Peyer's patch (tissue), 4 donors: ENCODE measurements around the gene GULP1. TPM values are rescaled to one million over a fixed set of nuclear protein-coding genes. Genes with fewer than 3 reads are reported as not detected.

Experiments used
- DNase-seq, 3 donors: peaks; one replicate each; pipeline ENCODE4 v3.0.0-alpha.2; 2017 to 2019
- H3K27ac ChIP-seq, 4 donors: fragments of 200-600 bp; sonication (generic); one replicate each; pipeline ENCODE4 v1.5.1; 2016 to 2019
- H3K27me3 ChIP-seq, 2 donors: fragments of 200-600 bp; sonication (generic); one replicate each; pipeline ENCODE4 v1.5.1; 2019
- H3K36me3 ChIP-seq, 3 donors: fragments of 200-600 bp; sonication (generic); one replicate each; pipeline ENCODE4 v1.5.1; 2016 to 2019
- H3K4me1 ChIP-seq, 4 donors: fragments of 200-600 bp; sonication (generic); one replicate each; pipeline ENCODE4 v1.5.1; 2016 to 2019
- H3K4me3 ChIP-seq, 4 donors: fragments of 200-600 bp; sonication (generic); 1 replicate in 3 of 4; 2 replicates in 1 of 4; pipeline ENCODE4 v1.5.1; 2016 to 2019; ENCODE audit warnings: mild to moderate bottlenecking in 1 of 4
- H3K9me3 ChIP-seq, 4 donors: fragments of 200-600 bp; sonication (generic); one replicate each; pipeline ENCODE4 v1.5.1; 2016 to 2019; ENCODE audit warnings: mild to moderate bottlenecking in 1 of 4
- POLR2A ChIP-seq, 2 donors: fragments of 450-650 bp; IDR thresholded peaks; one replicate each; pipeline ENCODE4 v1.5.1; 2017; ENCODE audit warnings: antibody characterized with exemption in 2 of 2, mild to moderate bottlenecking in 2 of 2, moderate library complexity in 2 of 2
- total RNA-seq, 4 donors: library from RNA; depleted of rRNA; stranded (reverse); fragments of >200 nt; gene quantifications; one replicate each; pipeline ENCODE4 v1.1.0, GENCODE V29; 2016
- TF ChIP-seq, protein P1 (sequence below), 6 experiments: fragments of 450-650 bp in 4 of 6; fragments of 200-600 bp in 2 of 6; sonication (generic) in 1 of 6; IDR thresholded peaks; one replicate each; pipeline ENCODE4 v1.5.1; 2017 to 2019; ENCODE audit warnings: antibody characterized with exemption in 6 of 6, mild to moderate bottlenecking in 3 of 6, moderate library complexity in 1 of 6

The GULP1 gene
- total RNA-seq, 4 donors from 2014 or later: 18.8 to 101 (median 29.3) TPM

DNA sequence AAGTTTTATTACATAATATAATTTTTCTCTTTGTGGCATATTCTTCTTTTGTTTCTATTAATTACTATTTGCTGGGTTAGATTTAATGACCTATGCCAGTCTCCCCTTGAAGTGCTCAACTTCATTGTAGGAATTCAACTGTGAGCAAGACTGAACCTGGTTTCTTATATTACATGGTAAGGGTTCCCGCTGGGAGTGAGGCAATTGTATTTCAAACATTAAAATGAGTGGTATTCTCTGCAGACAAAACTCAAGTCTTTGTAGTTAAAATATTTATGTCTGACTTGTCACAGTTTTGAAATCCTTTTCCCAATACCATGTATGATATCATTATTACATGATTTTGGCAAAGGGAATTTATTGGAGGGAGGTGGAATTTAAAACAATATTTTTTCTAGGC, 278.7 kb downstream of the GULP1 start:
- Histone ChIP-seq H3K27me3 (no peaks in the 10 kb centered on the region), H3K27ac (no peak overlapping the region), H3K9me3 (no peaks in the 10 kb centered on the region), H3K36me3 (no peaks in the 10 kb centered on the region), H3K4me3 (no peak overlapping the region), H3K4me1 (no peaks in the 10 kb centered on the region)
- DNase-seq: no peak
- TF ChIP-seq, protein P1, sequence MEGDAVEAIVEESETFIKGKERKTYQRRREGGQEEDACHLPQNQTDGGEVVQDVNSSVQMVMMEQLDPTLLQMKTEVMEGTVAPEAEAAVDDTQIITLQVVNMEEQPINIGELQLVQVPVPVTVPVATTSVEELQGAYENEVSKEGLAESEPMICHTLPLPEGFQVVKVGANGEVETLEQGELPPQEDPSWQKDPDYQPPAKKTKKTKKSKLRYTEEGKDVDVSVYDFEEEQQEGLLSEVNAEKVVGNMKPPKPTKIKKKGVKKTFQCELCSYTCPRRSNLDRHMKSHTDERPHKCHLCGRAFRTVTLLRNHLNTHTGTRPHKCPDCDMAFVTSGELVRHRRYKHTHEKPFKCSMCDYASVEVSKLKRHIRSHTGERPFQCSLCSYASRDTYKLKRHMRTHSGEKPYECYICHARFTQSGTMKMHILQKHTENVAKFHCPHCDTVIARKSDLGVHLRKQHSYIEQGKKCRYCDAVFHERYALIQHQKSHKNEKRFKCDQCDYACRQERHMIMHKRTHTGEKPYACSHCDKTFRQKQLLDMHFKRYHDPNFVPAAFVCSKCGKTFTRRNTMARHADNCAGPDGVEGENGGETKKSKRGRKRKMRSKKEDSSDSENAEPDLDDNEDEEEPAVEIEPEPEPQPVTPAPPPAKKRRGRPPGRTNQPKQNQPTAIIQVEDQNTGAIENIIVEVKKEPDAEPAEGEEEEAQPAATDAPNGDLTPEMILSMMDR (IDR thresholded peaks at IDR 0.05): no peak
- TF ChIP-seq POLR2A (IDR thresholded peaks at IDR 0.05): no peak

DNA sequence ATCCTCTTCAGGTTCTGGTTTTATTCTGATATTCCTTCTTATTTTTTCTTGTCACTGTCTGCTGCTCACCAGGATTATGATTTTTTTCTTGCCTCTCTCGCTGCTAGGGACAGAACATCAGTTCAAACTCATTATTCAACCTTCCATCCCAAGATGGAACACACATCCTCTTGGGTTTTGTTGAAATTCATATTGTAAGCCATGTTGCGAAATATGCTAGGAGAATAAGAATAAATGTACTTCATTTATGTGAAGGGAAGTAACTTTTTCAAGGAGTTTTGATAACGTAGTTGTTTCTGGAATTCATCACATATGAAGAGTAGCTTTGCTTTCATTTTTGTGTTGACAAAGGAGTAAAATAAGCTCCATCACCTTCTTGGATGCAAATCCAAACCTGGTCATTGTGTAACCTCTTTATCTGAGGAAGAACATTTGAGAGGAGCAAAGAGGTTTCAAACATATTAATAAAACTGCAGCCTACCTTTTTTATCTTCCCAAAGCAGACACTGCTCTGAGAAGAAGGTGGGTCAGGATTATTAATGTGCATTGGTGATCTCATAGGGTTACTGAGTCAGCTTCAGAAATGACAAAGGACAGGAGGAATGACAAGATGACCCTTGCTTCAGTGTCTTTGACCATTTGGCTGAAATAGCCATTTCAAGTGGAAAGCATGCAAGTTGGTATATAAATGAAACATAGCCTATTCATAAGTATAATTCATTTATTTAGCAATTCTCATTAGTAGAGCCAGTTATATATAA, 280.0 kb downstream of the GULP1 start:
- Histone ChIP-seq H3K4me1 (no peaks in the 10 kb centered on the region), H3K27ac (no peak overlapping the region), H3K27me3 (no peaks in the 10 kb centered on the region), H3K4me3 (no peak overlapping the region), H3K9me3 (no peaks in the 10 kb centered on the region), H3K36me3 (no peaks in the 10 kb centered on the region)
- no peak for DNase-seq
- TF ChIP-seq, protein P1 (IDR thresholded peaks at IDR 0.05): no peak
- TF ChIP-seq POLR2A (IDR thresholded peaks at IDR 0.05): no peak

DNA sequence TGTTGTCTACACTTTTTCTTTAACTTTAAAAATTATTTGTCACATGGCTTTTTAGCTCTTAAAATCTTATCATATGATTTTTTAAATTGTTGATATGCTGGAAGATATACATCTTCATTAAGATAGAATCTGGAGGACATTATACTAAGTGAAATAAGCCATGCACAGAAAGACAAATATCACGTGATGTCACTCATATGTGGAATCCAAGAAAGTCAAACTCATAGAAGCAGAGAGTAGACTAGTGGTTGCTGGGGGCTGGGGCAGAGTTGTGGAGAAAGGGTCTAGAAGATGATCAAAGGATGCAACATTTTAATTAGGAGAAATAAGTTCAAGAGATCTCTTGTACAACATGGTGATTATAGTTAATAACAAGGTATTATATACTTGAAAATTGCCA, 280.9 kb downstream of the GULP1 start:
- H3K36me3 ChIP-seq: no peaks in the 10 kb centered on the region
- no peaks in the 10 kb centered on the region for H3K27me3 ChIP-seq
- no peaks in the 10 kb centered on the region for H3K9me3 ChIP-seq
- TF ChIP-seq, protein P1 (IDR thresholded peaks at IDR 0.05): no peak
- TF ChIP-seq POLR2A (IDR thresholded peaks at IDR 0.05): no peak
- no peaks in the 10 kb centered on the region for H3K4me1 ChIP-seq
- H3K27ac ChIP-seq: no peak overlapping the region
- no peak for DNase-seq
- no peak overlapping the region for H3K4me3 ChIP-seq

DNA sequence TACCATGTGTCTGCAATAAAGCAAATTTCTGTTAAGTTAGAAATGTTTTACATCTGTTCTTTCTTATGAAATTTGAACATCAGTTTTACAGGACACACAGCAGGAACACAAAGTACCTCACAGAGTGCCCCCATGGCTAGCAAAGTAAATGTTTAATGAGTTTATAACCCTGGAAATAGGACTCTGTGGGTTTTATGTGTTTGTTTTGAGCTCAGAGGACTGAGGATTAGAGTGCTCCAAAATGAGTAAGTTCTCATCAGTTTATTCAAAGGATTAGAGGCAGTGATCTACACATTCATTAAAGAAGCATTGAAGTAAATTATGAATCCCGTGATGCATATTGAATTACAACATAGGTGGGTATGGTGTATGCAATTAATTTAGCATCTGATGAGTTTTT, 281.8 kb downstream of the GULP1 start:
- Histone ChIP-seq H3K27me3 (no peaks in the 10 kb centered on the region), H3K36me3 (no peaks in the 10 kb centered on the region), H3K9me3 (no peaks in the 10 kb centered on the region), H3K27ac (no peak overlapping the region), H3K4me3 (no peak overlapping the region), H3K4me1 (no peaks in the 10 kb centered on the region)
- TF ChIP-seq, protein P1 (IDR thresholded peaks at IDR 0.05): no peak
- no peak for TF ChIP-seq POLR2A (IDR thresholded peaks at IDR 0.05)
- DNase-seq: no peak

DNA sequence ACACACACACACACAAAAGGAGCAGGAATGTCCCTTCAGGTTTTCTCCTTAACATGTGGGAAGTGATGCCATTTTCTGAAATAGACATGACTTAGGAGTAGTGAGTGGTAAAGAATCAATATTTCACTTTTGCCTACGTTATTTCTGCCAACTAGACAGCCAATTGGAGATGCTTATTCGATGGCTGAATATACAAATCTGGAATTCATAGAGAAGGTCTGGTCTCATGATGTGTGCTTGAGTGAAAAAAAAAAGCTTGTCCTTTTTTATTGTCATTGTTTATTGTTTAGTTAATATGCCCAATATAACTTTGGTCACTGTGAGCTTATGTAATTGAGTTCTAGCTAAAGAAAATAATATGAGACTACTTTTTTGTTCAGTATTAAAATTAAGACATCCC, 284.3 kb downstream of the GULP1 start:
- DNase-seq: no peak
- Histone ChIP-seq H3K27ac (no peak overlapping the region), H3K4me3 (no peak overlapping the region), H3K36me3 (no peaks in the 10 kb centered on the region), H3K9me3 (no peaks in the 10 kb centered on the region), H3K27me3 (no peaks in the 10 kb centered on the region), H3K4me1 (no peaks in the 10 kb centered on the region)
- no peak for TF ChIP-seq POLR2A (IDR thresholded peaks at IDR 0.05)
- TF ChIP-seq, protein P1 (IDR thresholded peaks at IDR 0.05): no peak
